DOHH2 (cell line): ENCODE data around the gene RASA3.
"Not testable (repeated sequence)": the region's sequence is repeated elsewhere in the genome, so short reads cannot be mapped to it uniquely, and the experiment has no call there.

ENCODE experiments used
- H3F3A ChIP-seq: fragments of 200-600 bp; sonication (generic), shearing (Covaris generic); 2 replicates; pipeline ENCODE4 v1.6.0; 2016; ENCODE audit warnings: antibody characterized with exemption, mild to moderate bottlenecking; ENCODE audit not compliant: control insufficient read depth, insufficient read depth
- H3K27ac ChIP-seq: fragments of 200-600 bp; sonication (generic); 2 replicates; pipeline ENCODE4 v1.5.1; 2014; ENCODE audit warnings: low read depth, mild to moderate bottlenecking, low read length, moderate library complexity
- H3K27me3 ChIP-seq: fragments of 200-600 bp; sonication (generic); 2 replicates; pipeline ENCODE4 v1.6.1; 2014; ENCODE audit warnings: mild to moderate bottlenecking, low read length, mixed read lengths; ENCODE audit not compliant: control insufficient read depth
- H3K36me3 ChIP-seq: fragments of 200-600 bp; sonication (generic); 2 replicates; pipeline ENCODE4 v1.6.1; 2014; ENCODE audit warnings: mild to moderate bottlenecking, low read length, moderate library complexity, mixed read lengths; ENCODE audit not compliant: control insufficient read depth
- H3K4me1 ChIP-seq: fragments of 200-600 bp; sonication (generic); 2 replicates; pipeline ENCODE4 v1.6.1; 2014; ENCODE audit warnings: mild to moderate bottlenecking, low read length, mixed read lengths; ENCODE audit not compliant: control insufficient read depth
- H3K4me2 ChIP-seq: fragments of 200-600 bp; sonication (generic); 2 replicates; pipeline ENCODE4 v1.6.0; 2014; ENCODE audit warnings: mild to moderate bottlenecking, low read length, moderate library complexity
- H3K4me3 ChIP-seq: fragments of 200-600 bp; sonication (generic); 2 replicates; pipeline ENCODE4 v1.5.1; 2014; ENCODE audit warnings: mild to moderate bottlenecking, low read length, mixed read lengths
- H3K79me2 ChIP-seq: fragments of 200-600 bp; sonication (generic); 2 replicates; pipeline ENCODE4 v1.6.1; 2014; ENCODE audit warnings: mild to moderate bottlenecking, low read length, mixed read lengths; ENCODE audit not compliant: control insufficient read depth
- H3K9me2 ChIP-seq: fragments of 200-600 bp; sonication (generic); replicated peaks from 2 replicates; pipeline ENCODE4 v1.6.1; 2014; ENCODE audit warnings: mild to moderate bottlenecking, low read length, mixed read lengths; ENCODE audit not compliant: control insufficient read depth
- H3K9me3 ChIP-seq: fragments of 200-600 bp; sonication (generic); 2 replicates; pipeline ENCODE4 v1.6.1; 2014; ENCODE audit warnings: antibody characterized with exemption, low read length, mixed read lengths; ENCODE audit not compliant: control insufficient read depth, insufficient read depth
- H4K20me1 ChIP-seq: fragments of 200-600 bp; sonication (generic); 2 replicates; pipeline ENCODE4 v1.6.0; 2014; ENCODE audit warnings: low read depth, mild to moderate bottlenecking, antibody characterized with exemption, low read length, moderate library complexity; ENCODE audit not compliant: control insufficient read depth, insufficient read depth
- EZH2phosphoT487 ChIP-seq: fragments of 200-600 bp; sonication (generic); IDR thresholded peaks from 2 replicates; pipeline ENCODE4 v1.6.1; 2017; ENCODE audit warnings: borderline replicate concordance, mild to moderate bottlenecking, antibody characterized with exemption, low read length, moderate library complexity, mixed read lengths
- TF ChIP-seq, protein P1 (sequence below): fragments of 200-600 bp; sonication (generic); IDR thresholded peaks from one replicate; pipeline ENCODE4 v1.5.1; 2014; ENCODE audit warnings: antibody characterized with exemption, mild to moderate bottlenecking, low read depth, low read length; ENCODE audit not compliant: poor library complexity, severe bottlenecking

RASA3 gene

DNA sequence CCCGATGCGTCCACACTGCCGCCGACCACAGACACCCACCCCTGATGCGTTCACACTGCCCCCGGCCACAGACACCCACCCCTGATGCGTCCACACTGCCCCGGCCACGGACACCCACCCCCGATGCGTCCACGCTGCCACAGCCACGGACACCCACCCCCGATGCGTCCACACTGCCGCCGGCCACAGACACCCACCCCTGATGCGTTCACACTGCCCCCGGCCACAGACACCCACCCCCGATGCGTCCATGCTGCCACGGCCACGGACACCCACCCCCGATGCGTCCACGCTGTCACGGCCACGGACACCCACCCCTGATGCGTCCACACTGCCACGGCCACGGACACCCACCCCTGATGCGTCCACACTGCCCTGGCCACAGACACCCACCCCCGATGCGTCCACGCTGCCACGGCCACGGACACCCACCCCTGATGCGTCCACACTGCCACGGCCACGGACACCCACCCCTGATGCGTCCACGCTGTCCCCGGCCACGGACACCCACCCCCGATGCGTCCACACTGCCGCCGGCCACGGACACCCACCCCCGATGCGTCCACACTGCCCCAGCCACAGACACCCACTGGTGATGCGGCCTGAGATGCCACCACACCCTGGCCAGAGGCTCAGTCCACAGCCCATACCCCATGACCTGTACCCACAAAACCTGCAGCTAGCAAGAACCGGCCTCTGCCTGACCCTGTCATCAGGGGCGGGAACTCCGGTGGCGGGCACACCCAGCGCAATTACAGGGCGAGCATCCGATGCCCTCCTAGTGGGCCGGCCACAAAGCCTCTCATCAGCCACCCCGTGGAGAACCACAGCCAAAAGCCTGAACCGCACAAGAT is 28.4 kb downstream of the RASA3 start:
- H3K4me3 ChIP-seq = no peak overlapping the region
- H3K4me1 ChIP-seq = no peaks in the 10 kb centered on the region
- H3K36me3 ChIP-seq = no peaks in the 10 kb centered on the region
- H3F3A ChIP-seq = no peaks in the 10 kb centered on the region
- no peak overlapping the region for H3K4me2 ChIP-seq
- no peaks in the 10 kb centered on the region for H3K9me2 ChIP-seq
- no peak overlapping the region for H3K27ac ChIP-seq
- H3K9me3 ChIP-seq = peaks cover 18% of the 10 kb centered on the region
- no peaks in the 10 kb centered on the region for H3K27me3 ChIP-seq
- H3K79me2 ChIP-seq = no peaks in the 10 kb centered on the region
- no peak for TF ChIP-seq EZH2phosphoT487
- TF ChIP-seq, protein P1, sequence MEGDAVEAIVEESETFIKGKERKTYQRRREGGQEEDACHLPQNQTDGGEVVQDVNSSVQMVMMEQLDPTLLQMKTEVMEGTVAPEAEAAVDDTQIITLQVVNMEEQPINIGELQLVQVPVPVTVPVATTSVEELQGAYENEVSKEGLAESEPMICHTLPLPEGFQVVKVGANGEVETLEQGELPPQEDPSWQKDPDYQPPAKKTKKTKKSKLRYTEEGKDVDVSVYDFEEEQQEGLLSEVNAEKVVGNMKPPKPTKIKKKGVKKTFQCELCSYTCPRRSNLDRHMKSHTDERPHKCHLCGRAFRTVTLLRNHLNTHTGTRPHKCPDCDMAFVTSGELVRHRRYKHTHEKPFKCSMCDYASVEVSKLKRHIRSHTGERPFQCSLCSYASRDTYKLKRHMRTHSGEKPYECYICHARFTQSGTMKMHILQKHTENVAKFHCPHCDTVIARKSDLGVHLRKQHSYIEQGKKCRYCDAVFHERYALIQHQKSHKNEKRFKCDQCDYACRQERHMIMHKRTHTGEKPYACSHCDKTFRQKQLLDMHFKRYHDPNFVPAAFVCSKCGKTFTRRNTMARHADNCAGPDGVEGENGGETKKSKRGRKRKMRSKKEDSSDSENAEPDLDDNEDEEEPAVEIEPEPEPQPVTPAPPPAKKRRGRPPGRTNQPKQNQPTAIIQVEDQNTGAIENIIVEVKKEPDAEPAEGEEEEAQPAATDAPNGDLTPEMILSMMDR = no peak
- no peaks in the 10 kb centered on the region for H4K20me1 ChIP-seq

- not testable (repeated sequence) for H3K79me2 ChIP-seq, H3K4me2 ChIP-seq, H3K9me2 ChIP-seq, H4K20me1 ChIP-seq, H3K27me3 ChIP-seq, H3K36me3 ChIP-seq, H3K4me3 ChIP-seq, H3K4me1 ChIP-seq, H3K27ac ChIP-seq, H3F3A ChIP-seq
- peaks cover 18% of the 10 kb centered on the region for H3K9me3 ChIP-seq
Observed at GRCh38 chr13:114103289-114103621, 29.2 kb downstream of the RASA3 start.

DNA sequence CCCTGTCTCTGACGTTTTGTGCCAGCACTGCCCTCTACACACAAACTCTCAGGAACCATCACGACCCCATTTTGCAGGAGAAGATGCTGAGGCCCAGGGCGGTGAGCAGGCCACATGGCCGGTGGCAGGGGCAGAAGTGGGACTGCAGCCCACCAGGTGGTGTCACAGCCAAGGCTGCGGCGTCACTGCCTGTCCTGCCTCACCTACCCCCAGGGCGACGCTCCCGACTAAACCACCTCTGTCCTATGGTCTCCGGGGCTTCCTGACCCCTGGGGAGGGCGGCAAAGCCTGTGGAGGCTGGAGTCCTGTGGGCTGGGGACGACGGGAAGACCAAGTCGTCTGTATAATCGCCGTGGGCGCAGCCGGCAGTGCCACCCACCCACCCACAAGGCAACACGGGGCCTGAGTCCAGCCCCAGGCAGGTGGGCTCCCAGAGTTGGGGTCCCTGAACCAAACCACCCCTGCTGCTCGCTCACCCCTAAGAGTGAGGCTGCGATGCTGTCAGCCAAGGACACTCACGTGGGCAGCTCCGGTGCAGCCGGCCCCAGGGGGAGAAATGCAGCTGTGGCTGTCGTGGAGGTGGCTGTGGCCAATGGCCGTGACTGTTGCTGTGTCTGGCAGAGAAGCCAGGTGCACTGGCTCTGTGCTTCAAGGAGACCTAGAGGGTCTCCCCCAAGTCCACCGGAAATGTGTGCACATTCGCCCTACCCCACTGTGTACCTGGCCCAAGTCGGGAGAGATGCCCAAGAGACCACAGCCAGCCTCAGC is 29.7 kb downstream of the RASA3 start:
- no peaks in the 10 kb centered on the region for H3K79me2 ChIP-seq
- TF ChIP-seq, protein P1 = no peak
- TF ChIP-seq EZH2phosphoT487 = no peak
- no peaks in the 10 kb centered on the region for H3K4me1 ChIP-seq
- H3K4me3 ChIP-seq = no peak overlapping the region
- no peaks in the 10 kb centered on the region for H3K9me2 ChIP-seq
- H3K36me3 ChIP-seq = no peaks in the 10 kb centered on the region
- no peaks in the 10 kb centered on the region for H4K20me1 ChIP-seq
- no peak overlapping the region for H3K4me2 ChIP-seq
- H3K27me3 ChIP-seq = no peaks in the 10 kb centered on the region
- H3K9me3 ChIP-seq = peaks cover 18% of the 10 kb centered on the region
- H3F3A ChIP-seq = no peaks in the 10 kb centered on the region
- H3K27ac ChIP-seq = no peak overlapping the region

GRCh38 chr13:114102131-114102520 is 30.3 kb downstream of the RASA3 start:
- Histone ChIP-seq H3K4me2 (no peak overlapping the region), H3K36me3 (no peaks in the 10 kb centered on the region), H3K9me2 (no peaks in the 10 kb centered on the region), H4K20me1 (no peaks in the 10 kb centered on the region), H3K27ac (no peak overlapping the region), H3K4me1 (no peaks in the 10 kb centered on the region), H3K79me2 (no peaks in the 10 kb centered on the region), H3K27me3 (no peaks in the 10 kb centered on the region), H3K4me3 (no peak overlapping the region), H3F3A (no peaks in the 10 kb centered on the region), H3K9me3 (peaks cover 18% of the 10 kb centered on the region)
- no peak for TF ChIP-seq EZH2phosphoT487
- TF ChIP-seq, protein P1 = no peak
